Measurements from ENCODE around the gene UPK2.
"Not testable (repeated sequence)": the region's sequence is repeated elsewhere in the genome, so short reads cannot be mapped to it uniquely, and the experiment has no call there.

UPK2 gene

GRCh38 chr11:118957549-118957948, 1.5 kb downstream of the UPK2 start:
- H3K27ac ChIP-seq, result no peak overlapping the region
- no peak for DNase-seq (ENCODE audit: low spot score)
- no peak for TF ChIP-seq CTCF (IDR thresholded peaks at IDR 0.05)
- no peak overlapping the region for H3K4me3 ChIP-seq

GRCh38 chr11:118957968-118958367, 1.9 kb downstream of the UPK2 start:
- no peak for TF ChIP-seq CTCF (IDR thresholded peaks at IDR 0.05)
- H3K27ac ChIP-seq, result no peak overlapping the region
- DNase-seq (ENCODE audit: low spot score), result no peak
- no peak overlapping the region for H3K4me3 ChIP-seq

GRCh38 chr11:118958577-118958976, 2.5 kb downstream of the UPK2 start:
- Histone ChIP-seq H3K4me3 (no peak overlapping the region), H3K27ac (no peak overlapping the region)
- no peak for DNase-seq (ENCODE audit: low spot score)
- no peak for TF ChIP-seq CTCF (IDR thresholded peaks at IDR 0.05)

GRCh38 chr11:118961189-118961588, 5.1 kb downstream of the UPK2 start:
- Histone ChIP-seq H3K4me3 (no peak overlapping the region), H3K27ac (no peak overlapping the region)
- TF ChIP-seq CTCF (IDR thresholded peaks at IDR 0.05), result no peak
- no peak for DNase-seq (ENCODE audit: low spot score)

- no peak for TF ChIP-seq CTCF (IDR thresholded peaks at IDR 0.05)
- no peak for DNase-seq (ENCODE audit: low spot score)
- H3K4me3 ChIP-seq, result no peak overlapping the region
Observed at GRCh38 chr11:118961591-118961990, 5.5 kb downstream of the UPK2 start.

GRCh38 chr11:118969508-118969907, 13.4 kb downstream of the UPK2 start:
- H3K4me3 ChIP-seq; H3K27ac ChIP-seq; DNase-seq (ENCODE audit: low spot score): not testable (repeated sequence)

More at GRCh38 chr11:118961591-118961990, 5.5 kb downstream of the UPK2 start:
- H3K27ac ChIP-seq, result no peak overlapping the region

- DNase-seq (ENCODE audit: low spot score), result no peak
- H3K27ac ChIP-seq, result no peak within 1 kb of the TSS
- H3K4me3 ChIP-seq, result no peak within 1 kb of the TSS
- no peak for TF ChIP-seq CTCF (IDR thresholded peaks at IDR 0.05)
Observed at GRCh38 chr11:118971646-118972045, 15.5 kb downstream of the UPK2 start, which contains the start of gene FOXR1. Gene FOXR1 (plus strand): TSS chr11:118971761. CDS start chr11:118971932, 171 bp downstream.

GRCh38 chr11:118973985-118974384, 17.9 kb downstream of the UPK2 start:
- Histone ChIP-seq H3K4me3 (no peak overlapping the region), H3K27ac (no peak overlapping the region)
- no peak for TF ChIP-seq CTCF (IDR thresholded peaks at IDR 0.05)
- DNase-seq (ENCODE audit: low spot score), result no peak
